ENCODE measurements around the gene GMNN.
"Not testable (repeated sequence)": the region's sequence is repeated elsewhere in the genome, so short reads cannot be mapped to it uniquely, and the experiment has no call there.

GMNN gene

DNA sequence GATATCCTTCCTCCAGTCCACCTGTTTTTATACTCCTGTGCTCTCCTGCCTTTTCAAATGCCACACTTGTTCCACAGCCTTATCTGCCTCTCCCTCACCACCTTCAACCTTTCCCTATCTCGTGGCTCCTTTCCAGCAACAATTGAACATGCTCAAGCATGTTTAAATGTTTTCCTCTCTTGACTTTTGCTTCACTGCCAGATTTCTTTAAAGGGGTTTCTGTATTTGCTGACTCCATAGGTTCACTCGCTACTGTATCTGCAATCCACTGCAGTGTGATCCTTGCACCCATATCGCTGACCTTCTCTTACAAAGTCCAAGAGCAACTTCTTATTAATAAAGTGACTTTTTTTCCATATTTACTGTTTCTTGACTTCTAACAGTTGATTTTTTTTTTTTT is 11.2 kb upstream of the GMNN start (continued):
- TF ChIP-seq, protein P1, sequence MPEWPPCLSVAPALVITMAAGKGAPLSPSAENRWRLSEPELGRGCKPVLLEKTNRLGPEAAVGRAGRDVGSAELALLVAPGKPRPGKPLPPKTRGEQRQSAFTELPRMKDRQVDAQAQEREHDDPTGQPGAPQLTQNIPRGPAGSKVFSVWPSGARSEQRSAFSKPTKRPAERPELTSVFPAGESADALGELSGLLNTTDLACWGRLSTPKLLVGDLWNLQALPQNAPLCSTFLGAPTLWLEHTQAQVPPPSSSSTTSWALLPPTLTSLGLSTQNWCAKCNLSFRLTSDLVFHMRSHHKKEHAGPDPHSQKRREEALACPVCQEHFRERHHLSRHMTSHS (tag by site-specific recombination; IDR thresholded peaks at IDR 0.05): no peak
- TF ChIP-seq, protein P2, sequence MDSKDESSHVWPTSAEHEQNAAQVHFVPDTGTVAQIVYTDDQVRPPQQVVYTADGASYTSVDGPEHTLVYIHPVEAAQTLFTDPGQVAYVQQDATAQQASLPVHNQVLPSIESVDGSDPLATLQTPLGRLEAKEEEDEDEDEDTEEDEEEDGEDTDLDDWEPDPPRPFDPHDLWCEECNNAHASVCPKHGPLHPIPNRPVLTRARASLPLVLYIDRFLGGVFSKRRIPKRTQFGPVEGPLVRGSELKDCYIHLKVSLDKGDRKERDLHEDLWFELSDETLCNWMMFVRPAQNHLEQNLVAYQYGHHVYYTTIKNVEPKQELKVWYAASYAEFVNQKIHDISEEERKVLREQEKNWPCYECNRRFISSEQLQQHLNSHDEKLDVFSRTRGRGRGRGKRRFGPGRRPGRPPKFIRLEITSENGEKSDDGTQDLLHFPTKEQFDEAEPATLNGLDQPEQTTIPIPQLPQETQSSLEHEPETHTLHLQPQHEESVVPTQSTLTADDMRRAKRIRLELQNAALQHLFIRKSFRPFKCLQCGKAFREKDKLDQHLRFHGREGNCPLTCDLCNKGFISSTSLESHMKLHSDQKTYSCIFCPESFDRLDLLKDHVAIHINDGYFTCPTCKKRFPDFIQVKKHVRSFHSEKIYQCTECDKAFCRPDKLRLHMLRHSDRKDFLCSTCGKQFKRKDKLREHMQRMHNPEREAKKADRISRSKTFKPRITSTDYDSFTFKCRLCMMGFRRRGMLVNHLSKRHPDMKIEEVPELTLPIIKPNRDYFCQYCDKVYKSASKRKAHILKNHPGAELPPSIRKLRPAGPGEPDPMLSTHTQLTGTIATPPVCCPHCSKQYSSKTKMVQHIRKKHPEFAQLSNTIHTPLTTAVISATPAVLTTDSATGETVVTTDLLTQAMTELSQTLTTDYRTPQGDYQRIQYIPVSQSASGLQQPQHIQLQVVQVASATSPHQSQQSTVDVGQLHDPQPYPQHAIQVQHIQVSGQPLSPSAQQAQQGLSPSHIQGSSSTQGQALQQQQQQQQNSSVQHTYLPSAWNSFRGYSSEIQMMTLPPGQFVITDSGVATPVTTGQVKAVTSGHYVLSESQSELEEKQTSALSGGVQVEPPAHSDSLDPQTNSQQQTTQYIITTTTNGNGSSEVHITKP (tag by site-specific recombination; IDR thresholded peaks at IDR 0.05): 0 out of 2 replicates have a peak, but pooled peaks have one; percentile 57
- TF ChIP-seq SCRT2 (tag by site-specific recombination; IDR thresholded peaks at IDR 0.05) (peak; percentile 61; the same call in 1 of the 2 replicates), SCRT1 (tag by site-specific recombination; IDR thresholded peaks at IDR 0.05; ENCODE audit: borderline replicate concordance) (peak; percentile 16; the same call in 1 of the 2 replicates), ZNF169 (tag by site-specific recombination; IDR thresholded peaks at IDR 0.05) (no peak), KLF1 (tag by site-specific recombination; IDR thresholded peaks at IDR 0.05) (no peak), ZNF658 (tag by site-specific recombination; IDR thresholded peaks at IDR 0.05) (no peak), ZNF292 (tag by site-specific recombination; IDR thresholded peaks at IDR 0.05; ENCODE audit: borderline replicate concordance, low read depth) (no peak), OSR2 (tag by site-specific recombination; IDR thresholded peaks at IDR 0.05) (no peak), ZNF624 (tag by site-specific recombination; IDR thresholded peaks at IDR 0.05) (no peak), ZNF48 (tag by site-specific recombination; IDR thresholded peaks at IDR 0.05) (no peak)
- TF ChIP-seq, protein P3, sequence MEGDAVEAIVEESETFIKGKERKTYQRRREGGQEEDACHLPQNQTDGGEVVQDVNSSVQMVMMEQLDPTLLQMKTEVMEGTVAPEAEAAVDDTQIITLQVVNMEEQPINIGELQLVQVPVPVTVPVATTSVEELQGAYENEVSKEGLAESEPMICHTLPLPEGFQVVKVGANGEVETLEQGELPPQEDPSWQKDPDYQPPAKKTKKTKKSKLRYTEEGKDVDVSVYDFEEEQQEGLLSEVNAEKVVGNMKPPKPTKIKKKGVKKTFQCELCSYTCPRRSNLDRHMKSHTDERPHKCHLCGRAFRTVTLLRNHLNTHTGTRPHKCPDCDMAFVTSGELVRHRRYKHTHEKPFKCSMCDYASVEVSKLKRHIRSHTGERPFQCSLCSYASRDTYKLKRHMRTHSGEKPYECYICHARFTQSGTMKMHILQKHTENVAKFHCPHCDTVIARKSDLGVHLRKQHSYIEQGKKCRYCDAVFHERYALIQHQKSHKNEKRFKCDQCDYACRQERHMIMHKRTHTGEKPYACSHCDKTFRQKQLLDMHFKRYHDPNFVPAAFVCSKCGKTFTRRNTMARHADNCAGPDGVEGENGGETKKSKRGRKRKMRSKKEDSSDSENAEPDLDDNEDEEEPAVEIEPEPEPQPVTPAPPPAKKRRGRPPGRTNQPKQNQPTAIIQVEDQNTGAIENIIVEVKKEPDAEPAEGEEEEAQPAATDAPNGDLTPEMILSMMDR (tag by site-specific recombination; IDR thresholded peaks at IDR 0.05): no peak
- TF ChIP-seq, protein P4, sequence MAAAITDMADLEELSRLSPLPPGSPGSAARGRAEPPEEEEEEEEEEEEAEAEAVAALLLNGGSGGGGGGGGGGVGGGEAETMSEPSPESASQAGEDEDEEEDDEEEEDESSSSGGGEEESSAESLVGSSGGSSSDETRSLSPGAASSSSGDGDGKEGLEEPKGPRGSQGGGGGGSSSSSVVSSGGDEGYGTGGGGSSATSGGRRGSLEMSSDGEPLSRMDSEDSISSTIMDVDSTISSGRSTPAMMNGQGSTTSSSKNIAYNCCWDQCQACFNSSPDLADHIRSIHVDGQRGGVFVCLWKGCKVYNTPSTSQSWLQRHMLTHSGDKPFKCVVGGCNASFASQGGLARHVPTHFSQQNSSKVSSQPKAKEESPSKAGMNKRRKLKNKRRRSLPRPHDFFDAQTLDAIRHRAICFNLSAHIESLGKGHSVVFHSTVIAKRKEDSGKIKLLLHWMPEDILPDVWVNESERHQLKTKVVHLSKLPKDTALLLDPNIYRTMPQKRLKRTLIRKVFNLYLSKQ (tag by site-specific recombination; IDR thresholded peaks at IDR 0.05; ENCODE audit: borderline replicate concordance): no peak
- TF ChIP-seq, protein P5, sequence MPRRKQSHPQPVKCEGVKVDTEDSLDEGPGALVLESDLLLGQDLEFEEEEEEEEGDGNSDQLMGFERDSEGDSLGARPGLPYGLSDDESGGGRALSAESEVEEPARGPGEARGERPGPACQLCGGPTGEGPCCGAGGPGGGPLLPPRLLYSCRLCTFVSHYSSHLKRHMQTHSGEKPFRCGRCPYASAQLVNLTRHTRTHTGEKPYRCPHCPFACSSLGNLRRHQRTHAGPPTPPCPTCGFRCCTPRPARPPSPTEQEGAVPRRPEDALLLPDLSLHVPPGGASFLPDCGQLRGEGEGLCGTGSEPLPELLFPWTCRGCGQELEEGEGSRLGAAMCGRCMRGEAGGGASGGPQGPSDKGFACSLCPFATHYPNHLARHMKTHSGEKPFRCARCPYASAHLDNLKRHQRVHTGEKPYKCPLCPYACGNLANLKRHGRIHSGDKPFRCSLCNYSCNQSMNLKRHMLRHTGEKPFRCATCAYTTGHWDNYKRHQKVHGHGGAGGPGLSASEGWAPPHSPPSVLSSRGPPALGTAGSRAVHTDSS (tag by site-specific recombination; IDR thresholded peaks at IDR 0.05): no peak
- TF ChIP-seq, protein P6, sequence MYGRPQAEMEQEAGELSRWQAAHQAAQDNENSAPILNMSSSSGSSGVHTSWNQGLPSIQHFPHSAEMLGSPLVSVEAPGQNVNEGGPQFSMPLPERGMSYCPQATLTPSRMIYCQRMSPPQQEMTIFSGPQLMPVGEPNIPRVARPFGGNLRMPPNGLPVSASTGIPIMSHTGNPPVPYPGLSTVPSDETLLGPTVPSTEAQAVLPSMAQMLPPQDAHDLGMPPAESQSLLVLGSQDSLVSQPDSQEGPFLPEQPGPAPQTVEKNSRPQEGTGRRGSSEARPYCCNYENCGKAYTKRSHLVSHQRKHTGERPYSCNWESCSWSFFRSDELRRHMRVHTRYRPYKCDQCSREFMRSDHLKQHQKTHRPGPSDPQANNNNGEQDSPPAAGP (tag by site-specific recombination; IDR thresholded peaks at IDR 0.05): no peak
- TF ChIP-seq, protein P7, sequence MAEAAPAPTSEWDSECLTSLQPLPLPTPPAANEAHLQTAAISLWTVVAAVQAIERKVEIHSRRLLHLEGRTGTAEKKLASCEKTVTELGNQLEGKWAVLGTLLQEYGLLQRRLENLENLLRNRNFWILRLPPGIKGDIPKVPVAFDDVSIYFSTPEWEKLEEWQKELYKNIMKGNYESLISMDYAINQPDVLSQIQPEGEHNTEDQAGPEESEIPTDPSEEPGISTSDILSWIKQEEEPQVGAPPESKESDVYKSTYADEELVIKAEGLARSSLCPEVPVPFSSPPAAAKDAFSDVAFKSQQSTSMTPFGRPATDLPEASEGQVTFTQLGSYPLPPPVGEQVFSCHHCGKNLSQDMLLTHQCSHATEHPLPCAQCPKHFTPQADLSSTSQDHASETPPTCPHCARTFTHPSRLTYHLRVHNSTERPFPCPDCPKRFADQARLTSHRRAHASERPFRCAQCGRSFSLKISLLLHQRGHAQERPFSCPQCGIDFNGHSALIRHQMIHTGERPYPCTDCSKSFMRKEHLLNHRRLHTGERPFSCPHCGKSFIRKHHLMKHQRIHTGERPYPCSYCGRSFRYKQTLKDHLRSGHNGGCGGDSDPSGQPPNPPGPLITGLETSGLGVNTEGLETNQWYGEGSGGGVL (tag by site-specific recombination; IDR thresholded peaks at IDR 0.05): 0 out of 2 replicates have a peak, but pooled peaks have one; percentile 19

DNA sequence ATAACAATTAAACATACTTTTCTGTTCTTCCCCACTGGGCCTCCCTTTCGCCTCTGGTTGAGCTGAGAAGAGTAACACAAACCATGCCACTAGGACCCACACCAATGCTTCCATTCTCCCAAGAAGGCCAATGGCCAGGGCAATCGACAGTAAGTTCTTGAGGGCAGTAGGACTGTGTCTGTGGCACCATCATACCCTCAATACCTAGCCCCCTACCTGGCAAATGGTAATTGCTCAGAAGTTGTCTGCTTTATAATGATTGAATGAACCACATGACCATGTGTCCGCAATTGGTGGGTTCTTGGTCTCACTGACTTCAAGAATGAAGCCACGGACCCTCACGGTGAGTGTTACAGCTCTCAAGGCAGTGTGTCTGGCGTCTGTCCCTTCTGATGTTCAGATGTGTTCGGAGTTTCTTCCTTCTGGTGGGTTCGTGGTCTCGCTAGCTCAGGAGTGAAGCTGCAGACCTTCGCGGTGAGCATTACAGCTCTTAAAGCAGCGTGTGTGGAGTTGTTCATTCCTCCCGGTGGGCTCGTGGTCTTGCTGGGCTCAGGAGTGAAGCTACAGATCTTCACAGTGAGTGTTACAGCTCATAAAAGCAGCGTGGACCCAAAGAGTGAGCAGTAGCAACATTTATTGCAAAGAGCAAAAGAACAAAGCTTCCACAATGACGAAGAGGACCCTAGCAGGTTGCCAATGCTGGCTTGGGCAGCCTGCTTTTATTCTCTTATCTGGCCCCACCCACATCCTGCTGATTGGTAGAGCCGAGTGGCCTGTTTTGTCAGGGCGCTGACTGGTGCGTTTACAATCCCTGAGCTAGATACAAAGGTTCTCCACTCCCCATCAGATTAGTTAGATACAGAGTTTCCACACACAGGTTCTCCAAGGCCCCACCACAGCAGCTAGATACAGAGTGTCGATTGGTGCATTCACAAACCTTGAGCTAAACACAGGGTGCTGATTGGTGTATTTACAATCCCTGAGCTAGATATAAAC is 9.6 kb upstream of the GMNN start:
- ChIA-PET POLR2A (interaction anchor here (1.0 to 1.4 kb wide), 2 partner anchors 10 to 45 kb away, joined by 3 to 5 read pairs; partner anchors contain the start of gene GMNN), CTCF (interaction anchor here (0.6 to 2.9 kb wide), 7 partner anchors 11 to 221 kb away, joined by 3 to 15 read pairs (median 6); no protein-coding TSS in a partner anchor)
- H3K4me1 ChIP-seq (ENCODE audit: control insufficient read depth, insufficient read depth, low read length); H3K9me3 ChIP-seq (ENCODE audit: control insufficient read depth, insufficient read depth, low read depth, low read length); H3K36me3 ChIP-seq (ENCODE audit: control insufficient read depth in 2 of 2, insufficient read depth in 1 of 2, low read length in 2 of 2); H3K27ac ChIP-seq (ENCODE audit: extremely low read depth, low read depth, low read length); H3K4me3 ChIP-seq (ENCODE audit: low read depth, low read length): not testable (repeated sequence)

DNA sequence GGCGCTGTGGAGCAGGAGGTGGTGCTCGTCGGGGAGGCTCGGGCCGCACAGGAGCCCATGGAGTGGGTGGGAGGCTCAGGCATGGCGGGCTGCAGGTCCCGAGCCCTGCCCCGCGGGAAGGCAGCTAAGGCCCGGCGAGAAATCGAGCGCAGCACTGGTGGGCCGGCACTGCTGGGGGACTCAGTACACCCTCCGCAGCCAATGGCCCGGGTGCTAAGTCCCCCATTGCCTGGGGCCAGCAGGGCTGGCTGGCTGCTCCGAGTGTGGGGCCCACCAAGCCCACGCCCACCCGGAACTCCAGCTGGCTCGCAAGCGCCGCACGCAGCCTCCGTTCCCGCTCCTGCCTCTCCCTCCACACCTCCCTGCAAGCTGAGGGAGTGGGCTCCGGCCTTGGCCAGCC is 8.8 kb upstream of the GMNN start:
- H3K27ac ChIP-seq (ENCODE audit: extremely low read depth, low read depth, low read length); H3K9me3 ChIP-seq (ENCODE audit: control insufficient read depth, insufficient read depth, low read depth, low read length); H3K36me3 ChIP-seq (ENCODE audit: control insufficient read depth in 2 of 2, insufficient read depth in 1 of 2, low read length in 2 of 2); H3K4me3 ChIP-seq (ENCODE audit: low read depth, low read length); H3K4me1 ChIP-seq (ENCODE audit: control insufficient read depth, insufficient read depth, low read length): not testable (repeated sequence)
- ChIA-PET CTCF (interaction anchor here (0.5 to 2.9 kb wide), 11 partner anchors 10 to 247 kb away, joined by 3 to 15 read pairs (median 4); no protein-coding TSS in a partner anchor), POLR2A (interaction anchor here (1.0 to 1.4 kb wide), 2 partner anchors 9 to 46 kb away, joined by 3 to 5 read pairs; partner anchors contain the start of gene GMNN)
